Measurements from ENCODE around the gene KIAA0753. TPM values are rescaled to one million over a fixed set of nuclear protein-coding genes. Genes with fewer than 3 reads are reported as not detected.

The KIAA0753 gene
- total and polyA plus RNA-seq, 2 of the 13 experiments (the other 11 are each of a cell fraction or from before 2014, with no cell fraction given) = 5.2 to 9.1 TPM

- TF ChIP-seq ZNF275 (CRISPR knock-in tag; IDR thresholded peaks at IDR 0.05; ENCODE audit: borderline replicate concordance) (no peak), HNF4G (IDR thresholded peaks at IDR 0.05; ENCODE audit: borderline replicate concordance, low read depth, low read length) (no peak), HNF4G (CRISPR knock-in tag; IDR thresholded peaks at IDR 0.05; ENCODE audit: borderline replicate concordance, low read depth) (no peak), ZNF431 (CRISPR knock-in tag; IDR thresholded peaks at IDR 0.05; ENCODE audit: borderline replicate concordance, low read depth) (no peak), ZNF713 (CRISPR knock-in tag; IDR thresholded peaks at IDR 0.05) (no peak), ZNF280D (CRISPR knock-in tag; IDR thresholded peaks at IDR 0.05) (no peak), ZNF33B (CRISPR knock-in tag; IDR thresholded peaks at IDR 0.05) (no peak), E2F1 (CRISPR knock-in tag; IDR thresholded peaks at IDR 0.05) (no peak), ZNF12 (CRISPR knock-in tag; IDR thresholded peaks at IDR 0.05) (no peak)
These were observed 64.9 kb downstream of the KIAA0753 start (continued) for GRCh38 chr17:6575596-6575988.
